ENCODE measurements around the gene APEX2. TPM values are rescaled to one million over a fixed set of nuclear protein-coding genes. Genes with fewer than 3 reads are reported as not detected.

APEX2 gene
- total RNA-seq, 1 experiment from 2014 or later: 28.5 TPM

DNA sequence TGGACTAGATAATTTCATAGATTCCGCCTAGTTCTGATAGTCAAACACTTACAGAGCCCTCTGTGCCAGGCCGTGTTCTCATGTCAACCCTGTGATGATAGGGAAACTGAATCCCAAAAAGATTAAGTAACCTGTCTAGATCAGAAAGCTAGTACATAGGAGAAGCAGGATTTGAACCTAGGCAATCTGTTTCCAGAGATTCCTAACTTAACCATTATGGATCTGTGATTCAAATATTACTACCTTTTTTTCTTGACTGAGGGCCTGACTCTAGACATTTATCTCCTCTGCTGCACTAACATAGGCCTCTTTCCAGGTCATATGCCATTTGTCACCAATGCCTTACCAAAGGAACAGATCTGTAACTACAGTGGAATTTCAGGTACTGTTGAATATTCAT, 29.1 kb downstream of the APEX2 start:
- H4K20me1 ChIP-seq (ENCODE audit: control insufficient read depth, insufficient read depth, insufficient read length): no peaks in the 10 kb centered on the region
- H2BK120ac ChIP-seq (ENCODE audit: low read depth, low read length, poor library complexity, severe bottlenecking): no peak overlapping the region
- no peak overlapping the region for H2BK15ac ChIP-seq (ENCODE audit: low read depth, low read length)
- no CpG with 5 or more reads among the region's 2 CpGs for WGBS (ENCODE audit: extremely low coverage, insufficient read length, low lambda C conversion rate)
- H3K23ac ChIP-seq (ENCODE audit: insufficient read length, low read depth, low read length): no peak overlapping the region
- H3K23me2 ChIP-seq (ENCODE audit: insufficient read length, low read depth, low read length, poor library complexity, severe bottlenecking): no peaks in the 10 kb centered on the region
- H3K56ac ChIP-seq (ENCODE audit: insufficient read length, low read depth, low read length): no peak overlapping the region
- H3K4me3 Mint-ChIP-seq: no peak overlapping the region
- H4K91ac ChIP-seq (ENCODE audit: insufficient read length, low read depth, low read length): no peak overlapping the region
- H3T11ph ChIP-seq (ENCODE audit: low read length): no peak overlapping the region
- H4K8ac ChIP-seq (replicated peaks; ENCODE audit: insufficient read length, low read depth, low read length): no peak overlapping the region
- no peak for TF ChIP-seq CTCF (conservative IDR thresholded peaks at IDR 0.05)
- peaks cover 58 to 69% of the 10 kb centered on the region in 2 experiments for H3K9me3 Mint-ChIP-seq
- H3K4ac ChIP-seq (ENCODE audit: low read depth, low read length): no peak overlapping the region
- H3K4me1 ChIP-seq (ENCODE audit: insufficient read depth, low read length): no peaks in the 10 kb centered on the region
- no peak overlapping the region for H3K27ac ChIP-seq (ENCODE audit: insufficient read length, low read depth, low read length)
- no peak for DNase-seq
- peaks cover 31% of the 10 kb centered on the region for H3K9me3 ChIP-seq (ENCODE audit: control insufficient read depth, low read depth, low read length)
- H2AFZ ChIP-seq (ENCODE audit: low read length): no peak overlapping the region
- no peaks in the 10 kb centered on the region; a peak in 2 of 7 replicates for H3K36me3 Mint-ChIP-seq (ENCODE audit: insufficient read depth in 1 of 3, low read depth in 3 of 3)
- no peak overlapping the region for H3K18ac ChIP-seq (ENCODE audit: insufficient read length, low read depth, low read length)
- H3K79me2 ChIP-seq (ENCODE audit: insufficient read depth, low read length): no peaks in the 10 kb centered on the region
- no peak overlapping the region for H3K14ac ChIP-seq (ENCODE audit: insufficient read depth, low read length)
- H2BK12ac ChIP-seq (ENCODE audit: insufficient read length, low read depth, low read length): no peak overlapping the region
- H2BK20ac ChIP-seq (ENCODE audit: low read depth, low read length, poor library complexity, severe bottlenecking): no peak overlapping the region
- no peak overlapping the region for H2BK5ac ChIP-seq (ENCODE audit: insufficient read length, low read length)
- no peak overlapping the region for H4K5ac ChIP-seq (ENCODE audit: insufficient read length, low read depth, low read length)
- no peaks in the 10 kb centered on the region; the same call in 1 of the 2 replicates for H3K27me3 Mint-ChIP-seq (ENCODE audit: low read depth)
- peaks cover 11% of the 10 kb centered on the region in 2 experiments; a peak in 3 of 4 replicates for H3K4me1 Mint-ChIP-seq
- H3K4me2 ChIP-seq (ENCODE audit: insufficient read depth, insufficient read length, low read length): no peak overlapping the region
- no peaks in the 10 kb centered on the region for H3K79me1 ChIP-seq (ENCODE audit: insufficient read depth, low read depth, low read length, poor library complexity, severe bottlenecking)
- no peak overlapping the region for H2AK5ac ChIP-seq (ENCODE audit: insufficient read length, low read length)
- no peak overlapping the region; a peak in 1 of 7 replicates for H3K27ac Mint-ChIP-seq
- no peak overlapping the region for H3K9ac ChIP-seq (ENCODE audit: extremely low read depth, insufficient read length, low read length)
- no peaks in the 10 kb centered on the region for H3K27me3 ChIP-seq (ENCODE audit: insufficient read depth, low read length)
